ENCODE results near the gene NYAP2. TPM values are rescaled to one million over a fixed set of nuclear protein-coding genes. Genes with fewer than 3 reads are reported as not detected.

Gene NYAP2
- total RNA-seq, 4 donors from 2014 or later: 0.14 TPM; not detected in 3

- Histone ChIP-seq H3K4me1 (peaks cover 0 to 9% (median 3%) of the 10 kb centered on the region in 4 donors), H3K4me3 (no peak overlapping the region), H3K36me3 (no peaks in the 10 kb centered on the region), H3K27ac (no peak overlapping the region), H3K27me3 (no peaks in the 10 kb centered on the region), H3K9me3 (no peaks in the 10 kb centered on the region)
- intact Hi-C loops (cut with DNase I; ENCODE audit: low total_unique reads): no loop called here
- in situ Hi-C loops (cut with MboI; ENCODE audit: low pct_ligation_motif_present in 1 of 4, low pct_unique_long_range_greater_than_20kb in 1 of 4, low sequenced_read_pairs in 3 of 4): no loop called here
- DNase-seq: no peak
- TF ChIP-seq POLR2AphosphoS5 (IDR thresholded peaks at IDR 0.05): no peak
- TF ChIP-seq CTCF (IDR thresholded peaks at IDR 0.05): no peak
- TF ChIP-seq POLR2A (IDR thresholded peaks at IDR 0.05): no peak
- TF ChIP-seq EP300 (IDR thresholded peaks at IDR 0.05; ENCODE audit: low read depth): no peak
- 71 to 83% methylated on average over 3 to 9 of the region's 9 CpGs for WGBS, 2 donors (ENCODE audit: low coverage in 1 of 2)
These were observed 67.5 kb downstream of the NYAP2 start for GRCh38 chr2:225466891-225467604.

GRCh38 chr2:225468131-225468530 is 68.6 kb downstream of the NYAP2 start:
- peaks cover 0 to 10% (median 3%) of the 10 kb centered on the region in 4 donors for H3K4me1 ChIP-seq
- no peak overlapping the region for H3K27ac ChIP-seq
- no peaks in the 10 kb centered on the region for H3K27me3 ChIP-seq
- no peaks in the 10 kb centered on the region for H3K9me3 ChIP-seq
- no peak overlapping the region for H3K4me3 ChIP-seq
- 17 to 59% methylated on average over 2 of the region's 2 CpGs for whole genome bisulfite sequencing, 2 donors (ENCODE audit: low coverage in 1 of 2)
- intact Hi-C loops (cut with DNase I; ENCODE audit: low total_unique reads) (no loop called here), in situ Hi-C loops (cut with MboI; ENCODE audit: low pct_ligation_motif_present in 1 of 4, low pct_unique_long_range_greater_than_20kb in 1 of 4, low sequenced_read_pairs in 3 of 4) (no loop called here)
- H3K36me3 ChIP-seq: no peaks in the 10 kb centered on the region
- no peak for DNase-seq
- TF ChIP-seq CTCF (IDR thresholded peaks at IDR 0.05) (no peak), EP300 (IDR thresholded peaks at IDR 0.05; ENCODE audit: low read depth) (no peak), POLR2AphosphoS5 (IDR thresholded peaks at IDR 0.05) (no peak), POLR2A (IDR thresholded peaks at IDR 0.05) (no peak)

GRCh38 chr2:225471039-225471438 is 71.5 kb downstream of the NYAP2 start:
- Histone ChIP-seq H3K4me3 (no peak overlapping the region), H3K4me1 (peaks cover 0 to 10% (median 3%) of the 10 kb centered on the region in 4 donors), H3K27me3 (no peaks in the 10 kb centered on the region), H3K36me3 (no peaks in the 10 kb centered on the region), H3K9me3 (no peaks in the 10 kb centered on the region), H3K27ac (no peak overlapping the region)
- 36 to 40% methylated on average over 3 of the region's 3 CpGs for WGBS, 2 donors (ENCODE audit: low coverage in 1 of 2)
- TF ChIP-seq POLR2A (IDR thresholded peaks at IDR 0.05) (no peak), POLR2AphosphoS5 (IDR thresholded peaks at IDR 0.05) (no peak), CTCF (IDR thresholded peaks at IDR 0.05) (no peak), EP300 (IDR thresholded peaks at IDR 0.05; ENCODE audit: low read depth) (no peak)
- intact Hi-C loops (cut with DNase I; ENCODE audit: low total_unique reads) (no loop called here), in situ Hi-C loops (cut with MboI; ENCODE audit: low pct_ligation_motif_present in 1 of 4, low pct_unique_long_range_greater_than_20kb in 1 of 4, low sequenced_read_pairs in 3 of 4) (no loop called here)
- no peak for DNase-seq

GRCh38 chr2:225471482-225471881 is 72.0 kb downstream of the NYAP2 start:
- no peaks in the 10 kb centered on the region for H3K9me3 ChIP-seq
- no peak overlapping the region for H3K27ac ChIP-seq
- no peak for DNase-seq
- no peak overlapping the region for H3K4me3 ChIP-seq
- TF ChIP-seq EP300 (IDR thresholded peaks at IDR 0.05; ENCODE audit: low read depth) (no peak), POLR2A (IDR thresholded peaks at IDR 0.05) (no peak), POLR2AphosphoS5 (IDR thresholded peaks at IDR 0.05) (no peak), CTCF (IDR thresholded peaks at IDR 0.05) (no peak)
- intact Hi-C loops (cut with DNase I; ENCODE audit: low total_unique reads) (no loop called here), in situ Hi-C loops (cut with MboI; ENCODE audit: low pct_ligation_motif_present in 1 of 4, low pct_unique_long_range_greater_than_20kb in 1 of 4, low sequenced_read_pairs in 3 of 4) (no loop called here)
- no peaks in the 10 kb centered on the region for H3K36me3 ChIP-seq
- no peaks in the 10 kb centered on the region for H3K27me3 ChIP-seq
- 47 to 58% methylated on average over 2 of the region's 2 CpGs for WGBS, 2 donors (ENCODE audit: low coverage in 1 of 2)
- peaks cover 0 to 10% (median 3%) of the 10 kb centered on the region in 4 donors for H3K4me1 ChIP-seq

Measured in transverse colon (tissue), 4 donors.